ENCODE measurements around the gene CKAP2.

GRCh38 chr13:52432456-52432855, 22.8 kb upstream of the CKAP2 start:
- TF ChIP-seq CTCF (IDR thresholded peaks at IDR 0.05) = no peak
- no peak for TF ChIP-seq POLR2A (IDR thresholded peaks at IDR 0.05)
- no peak for TF ChIP-seq EP300 (IDR thresholded peaks at IDR 0.05)

Data from ovary (tissue), 3 donors.